B cell (primary cell): ENCODE results near the gene TRPV5. TPM values are rescaled to one million over a fixed set of nuclear protein-coding genes. Genes with fewer than 3 reads are reported as not detected.

ENCODE experiments used
- ATAC-seq: fragments of 200-7000 bp; cut with Tn5 transposase; one replicate; pipeline ENCODE4 v1.10.0; 2021; ENCODE audit warnings: low read depth, mild to moderate bottlenecking, moderate number of reproducible peaks, moderate library complexity
- CTCF ChIA-PET: fragments of 350-600 bp; sonication (Branson Sonifier 250); formaldehyde crosslinking; loops from one replicate; lab custom pipeline; 2021; ENCODE audit warnings: antibody characterized with exemption, inconsistent platforms; lab: Charles Lee
- POLR2A ChIA-PET: fragments of 350-600 bp; sonication (Branson Sonifier 250); formaldehyde crosslinking; loops from one replicate; lab custom pipeline; 2021; ENCODE audit warnings: antibody characterized with exemption; lab: Charles Lee
- DNase-seq: peaks from one replicate; pipeline ENCODE4 v3.0.0; 2013
- H2AFZ ChIP-seq: 2 replicates; pipeline ENCODE4 v1.6.1; 2012; ENCODE audit warnings: mild to moderate bottlenecking, low read depth, low read length; ENCODE audit not compliant: insufficient read depth, poor library complexity, severe bottlenecking
- H3K27ac ChIP-seq, 2 donors: 1 replicate in 1 of 2; 2 replicates in 1 of 2; pipeline ENCODE4 v1.5.1; 2012 to 2013; ENCODE audit warnings: low read length in 2 of 2, mild to moderate bottlenecking in 2 of 2, moderate library complexity in 1 of 2
- H3K27me3 ChIP-seq, 4 experiments: fragments of 200-600 bp in 1 of 4; sonication (generic) in 1 of 4; replicated peaks in 1 of 4; 1 replicate in 2 of 4; 2 replicates in 2 of 4; pipeline versions ENCODE4 v1.6.1 to v1.7.0; 2013 to 2016; ENCODE audit warnings: low read length in 3 of 4, mild to moderate bottlenecking in 2 of 4, mixed read lengths in 1 of 4, moderate library complexity in 1 of 4; ENCODE audit not compliant: insufficient read depth in 4 of 4, control insufficient read depth in 3 of 4; ENCODE audit errors: control extremely low read depth in 1 of 4
- H3K36me3 ChIP-seq, 2 experiments: replicated peaks in 1 of 2; 1 replicate in 1 of 2; 2 replicates in 1 of 2; pipeline versions ENCODE4 v1.6.1 to v1.7.1; 2013; ENCODE audit warnings: low read length in 1 of 2; ENCODE audit not compliant: insufficient read depth in 2 of 2, control insufficient read depth in 1 of 2; ENCODE audit errors: control extremely low read depth in 1 of 2, extremely low read depth in 1 of 2
- H3K4me1 ChIP-seq, 2 donors: fragments of 200-600 bp in 1 of 2; sonication (generic) in 1 of 2; 1 replicate in 1 of 2; 2 replicates in 1 of 2; pipeline versions ENCODE4 v1.5.1 to v1.6.1; 2013 to 2017; ENCODE audit warnings: low read length in 2 of 2; ENCODE audit not compliant: control insufficient read depth in 2 of 2, insufficient read depth in 2 of 2
- H3K4me2 ChIP-seq: replicated peaks from 2 replicates; pipeline ENCODE3; 2012; ENCODE audit warnings: mild to moderate bottlenecking, low read depth, low read length; ENCODE audit not compliant: poor library complexity, severe bottlenecking
- H3K4me3 ChIP-seq, 5 experiments: fragments of 200-600 bp in 1 of 5; sonication (generic) in 1 of 5; 1 replicate in 3 of 5; 2 replicates in 2 of 5; pipeline versions ENCODE4 v1.5.1 to v1.7.0; 2011 to 2016; ENCODE audit warnings: low read length in 4 of 5, mild to moderate bottlenecking in 4 of 5, low read depth in 2 of 5, control low read depth in 1 of 5, moderate library complexity in 1 of 5; ENCODE audit not compliant: insufficient read depth in 1 of 5; ENCODE audit errors: control extremely low read depth in 1 of 5, extremely low read depth in 1 of 5
- H3K79me2 ChIP-seq: fragments of 200-600 bp; sonication (generic); one replicate; pipeline ENCODE4 v1.6.0; 2016; ENCODE audit warnings: low read length; ENCODE audit not compliant: control insufficient read depth, insufficient read depth
- H3K9ac ChIP-seq: fragments of 200-600 bp; sonication (generic); 2 replicates; pipeline ENCODE4 v1.6.1; 2017; ENCODE audit warnings: mild to moderate bottlenecking, low read length, moderate library complexity
- H3K9me3 ChIP-seq, 3 donors: one replicate each; pipeline versions ENCODE4 v1.6.1 to v1.7.1; 2013; ENCODE audit warnings: low read length in 2 of 3; ENCODE audit not compliant: control insufficient read depth in 2 of 3, insufficient read depth in 1 of 3; ENCODE audit errors: control extremely low read depth in 1 of 3
- H4K20me1 ChIP-seq: 2 replicates; pipeline ENCODE4 v1.6.0; 2012; ENCODE audit warnings: mild to moderate bottlenecking, low read length; ENCODE audit not compliant: insufficient read depth, control insufficient read depth, poor library complexity, severe bottlenecking
- H3K27ac Mint-ChIP-seq: one replicate; pipeline ENCODE4 v1.8.0; 2021; ENCODE audit warnings: mixed read lengths
- H3K27me3 Mint-ChIP-seq: one replicate; pipeline ENCODE4 v1.8.0; 2021; ENCODE audit warnings: mixed read lengths
- H3K4me1 Mint-ChIP-seq: one replicate; pipeline ENCODE4 v1.8.0; 2021; ENCODE audit warnings: mixed read lengths
- H3K4me3 Mint-ChIP-seq: one replicate; pipeline ENCODE4 v1.8.0; 2021; ENCODE audit warnings: mixed read lengths
- H3K9me3 Mint-ChIP-seq: one replicate; pipeline ENCODE4 v1.8.0; 2022; ENCODE audit warnings: mixed read lengths; ENCODE audit not compliant: insufficient read depth
- EZH2 ChIP-seq: IDR thresholded peaks from 2 replicates; pipeline ENCODE4 v1.6.1; 2012; ENCODE audit warnings: borderline replicate concordance, low read depth, mild to moderate bottlenecking, moderate library complexity, low read length; ENCODE audit not compliant: insufficient read depth, poor library complexity, severe bottlenecking
- WGBS: methylation state at CpG from one replicate; pipeline ENCODE4 v1.1.5; 2013; ENCODE audit warnings: missing lambda C conversion rate; ENCODE audit not compliant: insufficient coverage; 5-methylcytosine and 5-hydroxymethylcytosine counted together
- intact Hi-C: fragments of 100-400 bp; cut with micrococcal nuclease; formaldehyde crosslinking; loops from one replicate; pipeline ENCODE4 v1.10.0; 2022
- polyA plus RNA-seq: library from polyadenylated mRNA; depleted of rRNA; stranded (reverse); fragments of >200 nt; gene quantifications from 2 replicates; pipeline ENCODE4 v1.2.3, GENCODE V29; 2012
- total RNA-seq, 2 donors: library from RNA; stranded (reverse); fragments of 120-200 nt in 1 of 2; gene quantifications; 1 replicate in 1 of 2; 2 replicates in 1 of 2; pipeline versions ENCODE4 v1.2.3 to v1.2.4, GENCODE V29; 2013 to 2022
- TF ChIP-seq, protein P1 (sequence below): fragments of 200-600 bp; IDR thresholded peaks from one replicate; pipeline ENCODE4 v1.8.0; 2022; ENCODE audit warnings: antibody characterized with exemption, mild to moderate bottlenecking

Gene TRPV5
- total and polyA plus RNA-seq, 2 donors (not counting 1 experiment from before 2014, with no cell fraction given): 0.03 TPM; not detected in 1

- CTCF ChIA-PET: interaction anchor here (0.7 to 1.7 kb wide), 2 partner anchors 324 to 391 kb away, joined by 3 to 5 read pairs; no protein-coding TSS in a partner anchor
- ATAC-seq: no peak
- H3K79me2 ChIP-seq: no peaks in the 10 kb centered on the region
- H3K9me3 Mint-ChIP-seq: no peaks in the 10 kb centered on the region
- no peak for DNase-seq
- no peaks in the 10 kb centered on the region for H3K4me1 ChIP-seq
- H2AFZ ChIP-seq: no peak overlapping the region
- POLR2A ChIA-PET: interaction anchor here (0.7 kb wide), 1 partner anchor 245 kb away, joined by 7 read pairs; no protein-coding TSS in a partner anchor
- no peak overlapping the region for H3K9ac ChIP-seq
- H3K27me3 ChIP-seq: peaks cover 0 to 5% (median 2%) of the 10 kb centered on the region in 4 experiments
- H3K4me2 ChIP-seq: no peak overlapping the region
- intact Hi-C loops: no loop called here
- 71% methylated on average over 1 of the region's 2 CpGs for WGBS
- TF ChIP-seq EZH2: no peak
- TF ChIP-seq, protein P1, sequence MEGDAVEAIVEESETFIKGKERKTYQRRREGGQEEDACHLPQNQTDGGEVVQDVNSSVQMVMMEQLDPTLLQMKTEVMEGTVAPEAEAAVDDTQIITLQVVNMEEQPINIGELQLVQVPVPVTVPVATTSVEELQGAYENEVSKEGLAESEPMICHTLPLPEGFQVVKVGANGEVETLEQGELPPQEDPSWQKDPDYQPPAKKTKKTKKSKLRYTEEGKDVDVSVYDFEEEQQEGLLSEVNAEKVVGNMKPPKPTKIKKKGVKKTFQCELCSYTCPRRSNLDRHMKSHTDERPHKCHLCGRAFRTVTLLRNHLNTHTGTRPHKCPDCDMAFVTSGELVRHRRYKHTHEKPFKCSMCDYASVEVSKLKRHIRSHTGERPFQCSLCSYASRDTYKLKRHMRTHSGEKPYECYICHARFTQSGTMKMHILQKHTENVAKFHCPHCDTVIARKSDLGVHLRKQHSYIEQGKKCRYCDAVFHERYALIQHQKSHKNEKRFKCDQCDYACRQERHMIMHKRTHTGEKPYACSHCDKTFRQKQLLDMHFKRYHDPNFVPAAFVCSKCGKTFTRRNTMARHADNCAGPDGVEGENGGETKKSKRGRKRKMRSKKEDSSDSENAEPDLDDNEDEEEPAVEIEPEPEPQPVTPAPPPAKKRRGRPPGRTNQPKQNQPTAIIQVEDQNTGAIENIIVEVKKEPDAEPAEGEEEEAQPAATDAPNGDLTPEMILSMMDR: no peak
- no peaks in the 10 kb centered on the region for H3K9me3 ChIP-seq
- no peak overlapping the region for H3K4me3 ChIP-seq
- no peaks in the 10 kb centered on the region for H4K20me1 ChIP-seq
- H3K27ac ChIP-seq: no peak overlapping the region
- no peaks in the 10 kb centered on the region for H3K4me1 Mint-ChIP-seq
- H3K27me3 Mint-ChIP-seq: peaks cover 34% of the 10 kb centered on the region
- no peak overlapping the region for H3K27ac Mint-ChIP-seq
- H3K4me3 Mint-ChIP-seq: no peak overlapping the region
- no peaks in the 10 kb centered on the region for H3K36me3 ChIP-seq
Measured at GRCh38 chr7:142916508-142916907, 17.0 kb downstream of the TRPV5 start.

DNA sequence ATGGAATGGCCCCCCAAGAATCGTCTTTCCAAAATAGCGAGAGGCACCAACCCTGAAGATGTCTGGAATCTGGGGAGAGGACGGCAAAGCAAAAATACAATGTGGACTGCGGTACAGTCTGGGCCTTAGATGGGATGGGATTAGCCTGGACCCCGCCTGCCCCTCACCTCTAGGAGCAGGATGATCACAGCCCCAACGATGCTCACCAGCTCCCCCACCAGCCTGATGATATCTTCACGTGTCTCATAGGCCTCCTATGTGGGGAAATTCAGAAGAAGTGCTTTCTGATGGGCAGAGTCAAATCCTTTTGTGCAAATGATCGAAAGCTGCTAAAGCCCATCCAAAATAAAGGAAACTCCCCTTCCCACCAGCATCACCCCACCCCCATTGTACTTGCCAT, 18.2 kb downstream of the TRPV5 start:
- H3K4me3 Mint-ChIP-seq: no peak overlapping the region
- 98% methylated on average over 4 of the region's 8 CpGs for WGBS
- Histone ChIP-seq H2AFZ (no peak overlapping the region), H3K9me3 (no peaks in the 10 kb centered on the region), H3K36me3 (no peaks in the 10 kb centered on the region), H4K20me1 (no peaks in the 10 kb centered on the region), H3K4me3 (no peak overlapping the region), H3K4me1 (no peaks in the 10 kb centered on the region), H3K27ac (no peak overlapping the region), H3K4me2 (no peak overlapping the region), H3K9ac (no peak overlapping the region), H3K27me3 (peaks cover 0 to 11% (median 2%) of the 10 kb centered on the region in 4 experiments), H3K79me2 (no peaks in the 10 kb centered on the region)
- no peaks in the 10 kb centered on the region for H3K9me3 Mint-ChIP-seq
- no peak for TF ChIP-seq EZH2
- TF ChIP-seq, protein P1: no peak
- H3K27me3 Mint-ChIP-seq: peaks cover 37% of the 10 kb centered on the region
- ChIA-PET CTCF (interaction anchor here (1.7 kb wide), 1 partner anchor 325 kb away, joined by 5 read pairs; no protein-coding TSS in a partner anchor), POLR2A (no interaction called here)
- no peak overlapping the region for H3K27ac Mint-ChIP-seq
- H3K4me1 Mint-ChIP-seq: no peaks in the 10 kb centered on the region
- no peak for DNase-seq
- no peak for ATAC-seq
- intact Hi-C loops: no loop called here
